Stimulated activated CD4-positive, alpha-beta T cell treated with anti-CD3 and anti-CD28 coated beads, Interleukin-1b, Interleukin-23, amount 100 ng/mL, for 24 hours (primary cell): ENCODE data around the gene ANTXR1.

ENCODE experiments used
- DNase-seq, 4 experiments: peaks; one replicate each; pipeline ENCODE4 v3.0.0-alpha.2; 2020; ENCODE audit warnings: low read depth in 4 of 4, low spot score in 1 of 4

Gene ANTXR1

GRCh38 chr2:69204654-69205053 lies 191.7 kb downstream of the ANTXR1 start:
- no peak for DNase-seq

GRCh38 chr2:69205076-69205475 lies 192.1 kb downstream of the ANTXR1 start:
- DNase-seq: no peak

- no peak for DNase-seq
Measured at GRCh38 chr2:69205491-69205890, 192.5 kb downstream of the ANTXR1 start.

GRCh38 chr2:69208023-69208595 lies 195.1 kb downstream of the ANTXR1 start:
- no peak for DNase-seq

GRCh38 chr2:69209482-69209881 lies 196.5 kb downstream of the ANTXR1 start:
- DNase-seq: no peak

- no peak for DNase-seq
Measured at GRCh38 chr2:69210385-69210784, 197.4 kb downstream of the ANTXR1 start.

GRCh38 chr2:69211048-69211447 lies 198.1 kb downstream of the ANTXR1 start:
- DNase-seq: no peak

GRCh38 chr2:69211686-69212085 lies 198.7 kb downstream of the ANTXR1 start:
- no peak for DNase-seq

- DNase-seq: no peak
Measured at GRCh38 chr2:69212238-69213028, 199.5 kb downstream of the ANTXR1 start.

- no peak for DNase-seq
Measured at GRCh38 chr2:69213201-69213600, 200.2 kb downstream of the ANTXR1 start.

- no peak for DNase-seq
Measured at GRCh38 chr2:69213782-69214181, 200.8 kb downstream of the ANTXR1 start.

GRCh38 chr2:69214898-69215297 lies 201.9 kb downstream of the ANTXR1 start:
- no peak for DNase-seq

- no peak for DNase-seq
Measured at GRCh38 chr2:69216535-69217332, 203.8 kb downstream of the ANTXR1 start.

- DNase-seq: no peak
Measured at GRCh38 chr2:69217333-69218080, 204.5 kb downstream of the ANTXR1 start.

- DNase-seq: no peak
Measured at GRCh38 chr2:69221512-69221911, 208.5 kb downstream of the ANTXR1 start.

GRCh38 chr2:69221960-69222751 lies 209.2 kb downstream of the ANTXR1 start:
- no peak for DNase-seq

GRCh38 chr2:69222953-69223658 lies 210.1 kb downstream of the ANTXR1 start:
- DNase-seq: no peak

- DNase-seq: no peak
Measured at GRCh38 chr2:69223759-69224511, 211.0 kb downstream of the ANTXR1 start.

- DNase-seq: no peak
Measured at GRCh38 chr2:69224512-69224837, 211.5 kb downstream of the ANTXR1 start.
